Fibroblast of peridontal ligament (primary cell): ENCODE measurements around the gene SLITRK5.

ENCODE experiments used
- DNase-seq: peaks from one replicate; pipeline ENCODE4 v3.0.0-alpha.2; 2010; ENCODE audit errors: extremely low read depth

The SLITRK5 gene

GRCh38 chr13:87709947-87710346 is 38.8 kb downstream of the SLITRK5 start:
- no peak for DNase-seq

GRCh38 chr13:87712012-87712411 is 40.8 kb downstream of the SLITRK5 start:
- no peak for DNase-seq
